HG03066 (cell line): Measurements from ENCODE around the gene AKNA.

Experiments
- ATAC-seq: cut with Tn5 transposase; IDR thresholded peaks from one replicate; pipeline ENCODE4 v1.9.1; 2021; ENCODE audit warnings: low read depth; ENCODE audit not compliant: unreplicated experiment

Gene AKNA

GRCh38 chr9:114366334-114367128 is 21.3 kb downstream of the AKNA start:
- peak; percentile 63 for ATAC-seq

- no peak for ATAC-seq
Observed at GRCh38 chr9:114365194-114365593, 22.6 kb downstream of the AKNA start.

GRCh38 chr9:114364134-114365041 is 23.4 kb downstream of the AKNA start:
- ATAC-seq, result no peak

GRCh38 chr9:114363424-114363823 is 24.4 kb downstream of the AKNA start:
- no peak for ATAC-seq

- no peak for ATAC-seq
Observed at GRCh38 chr9:114362394-114362793, 25.4 kb downstream of the AKNA start.

GRCh38 chr9:114361542-114361941 is 26.2 kb downstream of the AKNA start:
- no peak for ATAC-seq

GRCh38 chr9:114359801-114360200 is 28.0 kb downstream of the AKNA start:
- ATAC-seq, result no peak

GRCh38 chr9:114357911-114358328 is 29.9 kb downstream of the AKNA start:
- ATAC-seq, result no peak

GRCh38 chr9:114357360-114357759 is 30.4 kb downstream of the AKNA start:
- no peak for ATAC-seq

- no peak for ATAC-seq
Observed at GRCh38 chr9:114356792-114357191, 31.0 kb downstream of the AKNA start.

- no peak for ATAC-seq
Observed at GRCh38 chr9:114355821-114356220, 32.0 kb downstream of the AKNA start.

- ATAC-seq, result no peak
Observed at GRCh38 chr9:114351932-114352331, 35.9 kb downstream of the AKNA start.

GRCh38 chr9:114350636-114351401 is 37.0 kb downstream of the AKNA start:
- no peak for ATAC-seq

- no peak for ATAC-seq
Observed at GRCh38 chr9:114349713-114350480, 37.9 kb downstream of the AKNA start.

GRCh38 chr9:114348906-114349482 is 38.8 kb downstream of the AKNA start:
- peak; percentile 78 for ATAC-seq

GRCh38 chr9:114348261-114348905 is 39.4 kb downstream of the AKNA start:
- ATAC-seq, result no peak

GRCh38 chr9:114347675-114348074 is 40.1 kb downstream of the AKNA start:
- no peak for ATAC-seq

GRCh38 chr9:114346146-114346545 is 41.6 kb downstream of the AKNA start:
- ATAC-seq, result no peak

- no peak for ATAC-seq
Observed at GRCh38 chr9:114345493-114346065, 42.2 kb downstream of the AKNA start.
